ENCODE data around the gene AK1. TPM values are rescaled to one million over a fixed set of nuclear protein-coding genes. Genes with fewer than 3 reads are reported as not detected.

AK1 gene
- total and polyA plus RNA-seq, 10 of the 15 experiments (the other 5 are each of a cell fraction or from before 2014, with no cell fraction given) = 0.23 to 3.1 (median 1.8) TPM

DNA sequence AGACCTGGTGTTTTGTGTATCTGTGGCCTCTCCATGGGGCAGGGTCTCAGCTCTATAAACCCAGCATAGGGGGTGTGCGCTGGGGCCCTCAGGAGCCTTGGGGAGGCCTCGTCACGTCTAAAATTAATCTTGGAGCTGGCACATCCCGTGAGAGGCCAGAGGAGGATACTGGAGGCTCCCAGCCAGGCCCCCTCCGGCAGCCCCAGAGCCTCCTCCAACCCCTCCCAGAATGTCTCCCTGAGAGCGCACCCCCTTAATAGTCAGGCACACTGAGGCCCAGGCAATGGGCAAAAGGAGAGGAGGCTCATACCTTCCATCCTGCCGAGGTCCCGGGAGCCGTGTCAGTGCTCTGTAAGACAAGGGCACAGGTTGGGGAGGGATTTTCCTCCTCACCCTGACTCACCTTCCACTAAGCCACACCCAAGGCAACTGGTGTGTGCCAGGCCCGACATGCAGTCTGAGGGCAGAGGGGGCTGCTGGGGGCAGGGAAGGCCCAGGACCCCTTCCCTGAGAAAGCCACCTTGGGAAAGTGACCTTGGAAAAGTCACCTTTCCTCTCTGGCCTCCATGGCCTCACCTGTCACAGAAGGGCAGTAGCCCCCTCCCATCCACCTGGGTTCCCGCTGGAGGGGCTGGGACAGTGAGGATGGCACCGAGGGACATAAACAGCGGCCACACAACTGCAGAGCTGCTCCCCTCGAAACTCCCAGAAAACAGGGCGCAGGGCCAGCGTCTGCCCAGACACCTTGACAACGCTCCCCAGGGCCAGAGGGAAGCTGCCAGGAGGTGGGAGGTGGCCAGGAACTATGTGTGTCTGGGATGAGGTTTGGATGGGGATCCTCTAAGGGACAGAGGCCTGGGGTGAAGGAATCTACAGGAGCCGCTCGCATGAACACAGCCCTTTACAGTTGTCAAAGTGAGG is 2.9 kb downstream of the AK1 start:
- Histone ChIP-seq H3K36me3 (ENCODE audit: control insufficient read depth in 2 of 2, insufficient read depth in 2 of 2, low read length in 1 of 2) (no peaks in the 10 kb centered on the region), H3K9me3 (replicated peaks; ENCODE audit: control insufficient read depth, insufficient read depth, low read length) (no peaks in the 10 kb centered on the region), H3K27me3 (replicated peaks in 1 of 2; ENCODE audit: control insufficient read depth in 2 of 2, insufficient read depth in 2 of 2, low read length in 1 of 2) (no peaks in the 10 kb centered on the region; a peak in 1 of 4 replicates), H3K27ac (ENCODE audit: control insufficient read depth, insufficient read depth) (no peak overlapping the region), H3K4me2 (ENCODE audit: control insufficient read depth, insufficient read depth) (no peak overlapping the region), H3K4me3 (no peak overlapping the region), H2AFZ (ENCODE audit: control insufficient read depth, low read depth, low read length) (no peak overlapping the region), H3K9ac (ENCODE audit: control insufficient read depth, insufficient read depth, low read length) (no peak overlapping the region), H3K4me1 (ENCODE audit: control insufficient read depth, insufficient read depth, low read length) (peaks cover 5% of the 10 kb centered on the region; the same call in 1 of the 2 replicates), H4K20me1 (ENCODE audit: control insufficient read depth, insufficient read depth) (no peaks in the 10 kb centered on the region), H3K79me2 (ENCODE audit: control insufficient read depth, insufficient read depth, low read length) (no peaks in the 10 kb centered on the region)
- no TSS peak for BruUV-seq (replicated peaks)
- ChIA-PET RAD21 (ENCODE audit: unreplicated experiment) (interaction anchor here (1.4 kb wide), 1 partner anchor 47 kb away, joined by 4 read pairs; no protein-coding TSS in a partner anchor), SMC1A (ENCODE audit: uncharacterized antibody, unreplicated experiment) (no interaction called here), POLR2A (no interaction called here), CTCF (interaction anchor here (0.8 to 1.0 kb wide), 3 partner anchors 47 to 139 kb away, joined by 3 to 6 read pairs (median 3); partner anchors contain the start of gene TOR2A)
- intact Hi-C loops (cut with micrococcal nuclease; ENCODE audit: unreplicated experiment) (no loop called here), in situ Hi-C loops (cut with MboI) (no loop called here)
- FAIRE-seq (no peak), ATAC-seq (no peak), DNase-seq (ENCODE audit: low read depth, low spot score) (no peak)
- TF ChIP-seq SMARCA5 (IDR thresholded peaks at IDR 0.05) = no peak
- 58% methylated on average over 19 of the region's 19 CpGs for WGBS (ENCODE audit: insufficient coverage, insufficient replicate concordance, low lambda C conversion rate, missing lambda C conversion rate)

DNA sequence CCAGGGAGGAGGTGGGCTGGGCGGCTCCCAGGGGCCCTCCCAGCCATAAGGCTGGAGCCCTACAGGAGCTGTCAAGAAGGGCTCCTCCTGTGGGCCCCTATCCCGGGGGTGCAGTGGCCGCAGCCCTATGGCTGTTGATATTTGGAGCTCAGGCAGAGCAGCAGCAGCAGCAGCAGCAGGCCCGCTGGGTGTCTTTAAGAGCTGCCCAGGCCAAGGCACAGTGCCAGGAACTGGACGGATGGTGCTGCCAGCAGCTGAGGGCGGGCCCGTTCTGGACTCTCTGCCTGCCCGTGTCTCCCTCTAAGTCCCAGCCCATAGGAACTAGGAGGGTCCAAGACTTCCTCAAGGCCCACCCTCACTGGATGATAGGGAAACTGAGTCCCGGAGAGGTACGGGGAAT is 3.6 kb downstream of the AK1 start:
- H3K4me2 ChIP-seq (ENCODE audit: control insufficient read depth, insufficient read depth) = no peak overlapping the region
- H3K9ac ChIP-seq (ENCODE audit: control insufficient read depth, insufficient read depth, low read length) = no peak overlapping the region
- no peaks in the 10 kb centered on the region; a peak in 1 of 4 replicates for H3K27me3 ChIP-seq (replicated peaks in 1 of 2; ENCODE audit: control insufficient read depth in 2 of 2, insufficient read depth in 2 of 2, low read length in 1 of 2)
- ATAC-seq (no peak), FAIRE-seq (no peak), DNase-seq (ENCODE audit: low read depth, low spot score) (no peak)
- H3K4me3 ChIP-seq = no peak overlapping the region
- H3K9me3 ChIP-seq (replicated peaks; ENCODE audit: control insufficient read depth, insufficient read depth, low read length) = no peaks in the 10 kb centered on the region
- WGBS (ENCODE audit: insufficient coverage, insufficient replicate concordance, low lambda C conversion rate, missing lambda C conversion rate) = 75% methylated on average over 10 of the region's 10 CpGs
- ChIA-PET SMC1A (ENCODE audit: uncharacterized antibody, unreplicated experiment) (interaction anchor here (0.8 kb wide), 1 partner anchor 48 kb away, joined by 4 read pairs; no protein-coding TSS in a partner anchor), CTCF (interaction anchor here (0.8 to 1.0 kb wide), 3 partner anchors 47 to 139 kb away, joined by 3 to 6 read pairs (median 3); partner anchors contain the start of gene TOR2A), POLR2A (no interaction called here), RAD21 (ENCODE audit: unreplicated experiment) (interaction anchor here (0.6 to 1.4 kb wide), 3 partner anchors 43 to 139 kb away, joined by 3 to 7 read pairs (median 4); partner anchors contain the start of genes ST6GALNAC4 and TOR2A)
- H3K79me2 ChIP-seq (ENCODE audit: control insufficient read depth, insufficient read depth, low read length) = no peaks in the 10 kb centered on the region
- no peaks in the 10 kb centered on the region for H4K20me1 ChIP-seq (ENCODE audit: control insufficient read depth, insufficient read depth)
- BruUV-seq (replicated peaks) = no TSS peak
- no peak overlapping the region for H2AFZ ChIP-seq (ENCODE audit: control insufficient read depth, low read depth, low read length)
- TF ChIP-seq EP300 (IDR thresholded peaks at IDR 0.05; ENCODE audit: borderline replicate concordance in 1 of 2, control insufficient read depth in 1 of 2, low read depth in 2 of 2, low read length in 2 of 2) (no peak), NBN (IDR thresholded peaks at IDR 0.05) (no peak), ESRRA (IDR thresholded peaks at IDR 0.05; ENCODE audit: low read length) (no peak), KLF5 (IDR thresholded peaks at IDR 0.05; ENCODE audit: partially characterized antibody) (no peak), ZZZ3 (IDR thresholded peaks at IDR 0.05; ENCODE audit: control insufficient read depth, insufficient read length, low read depth) (no peak), RCOR1 (conservative IDR thresholded peaks at IDR 0.05; ENCODE audit: low read depth, low read length) (no peak), NR2C2 (IDR thresholded peaks at IDR 0.05; ENCODE audit: borderline replicate concordance, control insufficient read depth, insufficient read length, low read depth) (no peak), MTA3 (IDR thresholded peaks at IDR 0.05; ENCODE audit: borderline replicate concordance, low read length) (no peak), KDM1A (IDR thresholded peaks at IDR 0.05; ENCODE audit: borderline replicate concordance) (no peak)
- TF ChIP-seq, protein P1, sequence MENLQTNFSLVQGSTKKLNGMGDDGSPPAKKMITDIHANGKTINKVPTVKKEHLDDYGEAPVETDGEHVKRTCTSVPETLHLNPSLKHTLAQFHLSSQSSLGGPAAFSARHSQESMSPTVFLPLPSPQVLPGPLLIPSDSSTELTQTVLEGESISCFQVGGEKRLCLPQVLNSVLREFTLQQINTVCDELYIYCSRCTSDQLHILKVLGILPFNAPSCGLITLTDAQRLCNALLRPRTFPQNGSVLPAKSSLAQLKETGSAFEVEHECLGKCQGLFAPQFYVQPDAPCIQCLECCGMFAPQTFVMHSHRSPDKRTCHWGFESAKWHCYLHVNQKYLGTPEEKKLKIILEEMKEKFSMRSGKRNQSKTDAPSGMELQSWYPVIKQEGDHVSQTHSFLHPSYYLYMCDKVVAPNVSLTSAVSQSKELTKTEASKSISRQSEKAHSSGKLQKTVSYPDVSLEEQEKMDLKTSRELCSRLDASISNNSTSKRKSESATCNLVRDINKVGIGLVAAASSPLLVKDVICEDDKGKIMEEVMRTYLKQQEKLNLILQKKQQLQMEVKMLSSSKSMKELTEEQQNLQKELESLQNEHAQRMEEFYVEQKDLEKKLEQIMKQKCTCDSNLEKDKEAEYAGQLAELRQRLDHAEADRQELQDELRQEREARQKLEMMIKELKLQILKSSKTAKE (IDR thresholded peaks at IDR 0.05; ENCODE audit: low read depth, poor library complexity, severe bottlenecking) = no peak
- peaks cover 1% of the 10 kb centered on the region; the same call in 1 of the 2 replicates for H3K4me1 ChIP-seq (ENCODE audit: control insufficient read depth, insufficient read depth, low read length)
- intact Hi-C loops (cut with micrococcal nuclease; ENCODE audit: unreplicated experiment) = no loop called here
- in situ Hi-C loops (cut with MboI) = no loop called here
- no peaks in the 10 kb centered on the region for H3K36me3 ChIP-seq (ENCODE audit: control insufficient read depth in 2 of 2, insufficient read depth in 2 of 2, low read length in 1 of 2)
- no peak overlapping the region for H3K27ac ChIP-seq (ENCODE audit: control insufficient read depth, insufficient read depth)

Measured in GM12878 (cell line).